Left renal pelvis (tissue), 4 donors: ENCODE measurements around the gene NEDD1. TPM values are rescaled to one million over a fixed set of nuclear protein-coding genes. Genes with fewer than 3 reads are reported as not detected.

Experiments
- DNase-seq, 4 donors: peaks; one replicate each; pipeline ENCODE4 v3.0.0-alpha.2; 2013; ENCODE audit warnings: low read depth in 4 of 4, low spot score in 3 of 4
- polyA plus RNA-seq, 4 donors: library from polyadenylated mRNA; unstranded; fragments of 120-200 nt; gene quantifications; one replicate each; pipeline ENCODE4 v1.2.1, GENCODE V29; 2013; ENCODE audit not compliant: insufficient read length in 4 of 4

Gene NEDD1
- polyA plus RNA-seq, 4 donors, result 31.1 to 45.7 (median 37.7) TPM

GRCh38 chr12:96901175-96901574 is 5.9 kb upstream of the NEDD1 start:
- no peak for DNase-seq

- no peak for DNase-seq
Observed at GRCh38 chr12:96902076-96902475, 5.0 kb upstream of the NEDD1 start.

GRCh38 chr12:96906498-96906848 is 584 bp upstream of the NEDD1 start:
- DNase-seq, result peak in 1 of 4 donors; percentile 3

GRCh38 chr12:96907671-96908422 is 790 bp downstream of the NEDD1 start:
- peak; percentile 22 to 50 (median 40) for DNase-seq

- DNase-seq, result no peak
Observed at GRCh38 chr12:96908423-96908675, 1.3 kb downstream of the NEDD1 start.

GRCh38 chr12:96912261-96912660 is 5.2 kb downstream of the NEDD1 start:
- no peak for DNase-seq

GRCh38 chr12:96912943-96913342 is 5.9 kb downstream of the NEDD1 start:
- no peak for DNase-seq

- DNase-seq, result no peak
Observed at GRCh38 chr12:96919510-96920210, 12.6 kb downstream of the NEDD1 start.

- DNase-seq, result no peak
Observed at GRCh38 chr12:96948782-96949181, 41.7 kb downstream of the NEDD1 start.

GRCh38 chr12:96979532-96979931 is 72.5 kb downstream of the NEDD1 start:
- DNase-seq, result no peak

GRCh38 chr12:96980991-96981414 is 73.9 kb downstream of the NEDD1 start:
- DNase-seq, result no peak

GRCh38 chr12:96981911-96982310 is 74.9 kb downstream of the NEDD1 start:
- DNase-seq, result no peak

GRCh38 chr12:96982671-96983070 is 75.6 kb downstream of the NEDD1 start:
- no peak for DNase-seq

- DNase-seq, result peak in 1 of 4 donors; percentile 14
Observed at GRCh38 chr12:96985515-96986362, 78.7 kb downstream of the NEDD1 start.

GRCh38 chr12:96986883-96987523 is 79.9 kb downstream of the NEDD1 start:
- no peak for DNase-seq

GRCh38 chr12:96988919-96989318 is 81.9 kb downstream of the NEDD1 start:
- no peak for DNase-seq

GRCh38 chr12:96989916-96990315 is 82.9 kb downstream of the NEDD1 start:
- DNase-seq, result no peak

- DNase-seq, result no peak
Observed at GRCh38 chr12:96994900-96995299, 87.8 kb downstream of the NEDD1 start.

GRCh38 chr12:96995861-96996260 is 88.8 kb downstream of the NEDD1 start:
- DNase-seq, result no peak

GRCh38 chr12:96997797-96998484 is 90.9 kb downstream of the NEDD1 start:
- no peak for DNase-seq
